HCT116 (cell line): ENCODE results near the gene NUFIP2. TPM values are rescaled to one million over a fixed set of nuclear protein-coding genes. Genes with fewer than 3 reads are reported as not detected.

Source experiments
- ATAC-seq: fragments of 200-7000 bp; cut with Tn5 transposase; 2 replicates; pipeline ENCODE4 v1.9.1; 2020; ENCODE audit warnings: mild to moderate bottlenecking, moderate library complexity
- BruUV-seq: library from RNA; stranded (reverse); fragments of 400-500 nt; replicated peaks from 2 replicates; lab custom pipeline; 2021; lab: Mats Ljungman, UMichigan
- CTCF ChIA-PET: fragments of 300-600 bp; sonication (Branson Sonifier 250); formaldehyde crosslinking; loops from one replicate; lab custom pipeline; 2021; ENCODE audit warnings: antibody characterized with exemption; lab: Charles Lee
- POLR2A ChIA-PET: fragments of 300-600, 350-600 bp; sonication (Branson Sonifier 250); formaldehyde crosslinking; loops from one replicate; lab custom pipeline; 2021; ENCODE audit warnings: antibody characterized with exemption; lab: Charles Lee
- RAD21 ChIA-PET, 2 experiments: fragments of 300-600 bp; sonication (Branson Sonifier 250); formaldehyde crosslinking; loops; one replicate each; lab custom pipeline; 2023; ENCODE audit warnings: low total read pairs in 2 of 2; ENCODE audit not compliant: uncharacterized antibody in 2 of 2, unreplicated experiment in 2 of 2, low non-redundant PET in 1 of 2; lab: Charles Lee
- DNase-seq: peaks from one replicate; pipeline ENCODE4 v3.0.0-alpha.2; 2010; ENCODE audit warnings: low read depth, low spot score
- H2AFZ ChIP-seq: fragments of 200-600 bp; shearing (Covaris generic), sonication (generic); 2 replicates; pipeline ENCODE4 v1.6.1; 2017; ENCODE audit warnings: low read depth, mixed run types, mixed read lengths, antibody characterized with exemption, low read length; ENCODE audit not compliant: poor library complexity, severe bottlenecking
- H3K27ac ChIP-seq: 2 replicates; pipeline ENCODE4 v1.5.1; 2012; ENCODE audit warnings: low read depth, low read length
- H3K27me3 ChIP-seq: fragments of 200-600 bp; sonication (generic); 2 replicates; pipeline ENCODE4 v1.6.1; 2016; ENCODE audit warnings: mixed run types, low read length, mixed read lengths; ENCODE audit not compliant: insufficient read depth
- H3K36me3 ChIP-seq, 2 experiments: fragments of 200-500 bp in 1 of 2; fragments of 200-600 bp in 1 of 2; sonication (Bioruptor generic) in 1 of 2; sonication (generic) in 1 of 2; 2 replicates each; pipeline versions ENCODE4 v1.5.1 to v1.6.1; 2014 to 2016; ENCODE audit warnings: low read length in 2 of 2, inconsistent platforms in 1 of 2, mixed read lengths in 1 of 2, mixed run types in 1 of 2; ENCODE audit not compliant: insufficient read depth in 2 of 2, control insufficient read depth in 1 of 2
- H3K4me1 ChIP-seq, 2 experiments: fragments of 200-600 bp in 1 of 2; sonication (generic) in 1 of 2; 2 replicates each; pipeline versions ENCODE4 v1.5.1 to v1.6.1; 2012 to 2017; ENCODE audit warnings: low read length in 2 of 2, inconsistent platforms in 1 of 2, mild to moderate bottlenecking in 1 of 2, mixed read lengths in 1 of 2, mixed run types in 1 of 2, moderate library complexity in 1 of 2; ENCODE audit not compliant: insufficient read depth in 2 of 2, control insufficient read depth in 1 of 2
- H3K4me2 ChIP-seq: fragments of 200-600 bp; sonication (generic); 2 replicates; pipeline ENCODE4 v1.6.1; 2017; ENCODE audit warnings: mixed run types, low read length, mixed read lengths
- H3K4me3 ChIP-seq, 2 experiments: fragments of 200-600 bp in 1 of 2; sonication (generic) in 1 of 2; replicated peaks in 1 of 2; 2 replicates each; pipeline ENCODE4 v1.5.1; 2011 to 2016; ENCODE audit warnings: low read length in 2 of 2, control low read depth in 1 of 2, low read depth in 1 of 2, mild to moderate bottlenecking in 1 of 2, mixed read lengths in 1 of 2, mixed run types in 1 of 2
- H3K79me2 ChIP-seq: fragments of 200-600 bp; sonication (generic); 2 replicates; pipeline ENCODE4 v1.6.1; 2017; ENCODE audit warnings: mild to moderate bottlenecking, mixed run types, low read length, moderate library complexity, mixed read lengths; ENCODE audit not compliant: insufficient read depth
- H3K9ac ChIP-seq: fragments of 200-600 bp; sonication (generic); 2 replicates; pipeline ENCODE4 v1.6.1; 2016; ENCODE audit warnings: low read length, mixed read lengths
- H3K9me2 ChIP-seq: fragments of 200-600 bp; sonication (generic), shearing (Covaris generic); 2 replicates; pipeline ENCODE4 v1.6.1; 2017; ENCODE audit warnings: mixed run types, mild to moderate bottlenecking, moderate library complexity; ENCODE audit not compliant: insufficient read depth
- H3K9me3 ChIP-seq, 2 experiments: fragments of 200-500 bp in 1 of 2; fragments of 200-600 bp in 1 of 2; sonication (Bioruptor generic) in 1 of 2; sonication (generic) in 1 of 2; 2 replicates each; pipeline ENCODE4 v1.6.1; 2014 to 2017; ENCODE audit warnings: low read length in 2 of 2, mixed read lengths in 2 of 2, inconsistent platforms in 1 of 2, low read depth in 1 of 2, mild to moderate bottlenecking in 1 of 2, mixed run types in 1 of 2, moderate library complexity in 1 of 2; ENCODE audit not compliant: control insufficient read depth in 1 of 2, insufficient read depth in 1 of 2
- H4K20me1 ChIP-seq: fragments of 200-600 bp; sonication (generic), shearing (Covaris generic); 2 replicates; pipeline ENCODE4 v1.6.1; 2017; ENCODE audit warnings: mixed run types, mild to moderate bottlenecking, moderate library complexity; ENCODE audit not compliant: insufficient read depth
- ATF3 ChIP-seq: IDR thresholded peaks from 2 replicates; pipeline ENCODE4 v1.6.1; 2012
- CBX3 ChIP-seq: IDR thresholded peaks from 2 replicates; pipeline ENCODE4 v1.6.1; 2012; ENCODE audit warnings: low read depth
- CEBPB ChIP-seq: IDR thresholded peaks from 2 replicates; pipeline ENCODE4 v1.6.1; 2012; ENCODE audit warnings: low read depth
- CTCF ChIP-seq, 3 experiments: fragments of 200-600 bp in 1 of 3; sonication (generic) in 1 of 3; IDR thresholded peaks in 2 of 3; conservative IDR thresholded peaks in 1 of 3; 2 replicates each; pipeline ENCODE4 v1.5.1; 2012 to 2017; ENCODE audit warnings: low read depth in 2 of 3, low read length in 2 of 3, antibody characterized with exemption in 1 of 3, borderline replicate concordance in 1 of 3, control low read depth in 1 of 3, mild to moderate bottlenecking in 1 of 3, mixed read lengths in 1 of 3, mixed run types in 1 of 3, moderate library complexity in 1 of 3; ENCODE audit not compliant: insufficient read depth in 1 of 3
- EGR1 ChIP-seq: IDR thresholded peaks from 2 replicates; pipeline ENCODE4 v1.6.1; 2012; ENCODE audit warnings: low read depth
- ELF1 ChIP-seq: IDR thresholded peaks from 2 replicates; pipeline ENCODE4 v1.6.1; 2012; ENCODE audit warnings: low read depth, borderline replicate concordance
- EZH2 ChIP-seq: fragments of 200-600 bp; sonication (generic); IDR thresholded peaks from 2 replicates; pipeline ENCODE4 v1.6.1; 2017; ENCODE audit warnings: antibody characterized with exemption, mixed run types
- EZH2phosphoT487 ChIP-seq: fragments of 200-600 bp; IDR thresholded peaks from 2 replicates; pipeline ENCODE4 v1.6.1; 2018; ENCODE audit warnings: antibody characterized with exemption, borderline replicate concordance
- FOSL1 ChIP-seq: IDR thresholded peaks from 2 replicates; pipeline ENCODE4 v1.6.1; 2012; ENCODE audit warnings: low read depth
- JUND ChIP-seq: IDR thresholded peaks from 2 replicates; pipeline ENCODE4 v1.6.1; 2012
- POLR2A ChIP-seq: IDR thresholded peaks from 2 replicates; pipeline ENCODE4 v1.7.0; 2011; ENCODE audit warnings: borderline replicate concordance; ENCODE audit not compliant: insufficient read depth, insufficient read length; ENCODE audit errors: extremely low read depth
- POLR2AphosphoS5 ChIP-seq: IDR thresholded peaks from 2 replicates; pipeline ENCODE4 v1.6.1; 2011; ENCODE audit warnings: mild to moderate bottlenecking, low read depth, low read length, moderate library complexity
- RAD21 ChIP-seq: IDR thresholded peaks from 2 replicates; pipeline ENCODE4 v1.6.1; 2012; ENCODE audit warnings: low read depth, mild to moderate bottlenecking
- REST ChIP-seq: IDR thresholded peaks from 2 replicates; pipeline ENCODE4 v1.6.1; 2012; ENCODE audit warnings: low read depth
- SIN3A ChIP-seq: IDR thresholded peaks from 2 replicates; pipeline ENCODE4 v1.6.1; 2012; ENCODE audit warnings: low read depth
- TCF7L2 ChIP-seq: IDR thresholded peaks from 2 replicates; pipeline ENCODE4 v1.7.0; 2011; ENCODE audit warnings: borderline replicate concordance, inconsistent platforms; ENCODE audit not compliant: insufficient read depth, insufficient read length; ENCODE audit errors: extremely low read depth
- YY1 ChIP-seq: IDR thresholded peaks from 2 replicates; pipeline ENCODE4 v1.6.1; 2011; ENCODE audit warnings: low read length, low read depth, moderate library complexity, mild to moderate bottlenecking; ENCODE audit not compliant: insufficient replicate concordance; ENCODE audit errors: extremely low read depth
- ZBTB33 ChIP-seq: IDR thresholded peaks from 2 replicates; pipeline ENCODE4 v1.6.1; 2011; ENCODE audit warnings: mild to moderate bottlenecking, low read length, moderate library complexity; ENCODE audit not compliant: insufficient replicate concordance; ENCODE audit errors: extremely low read depth
- ZFX ChIP-seq: fragments of 450-650 bp; IDR thresholded peaks from 2 replicates; pipeline ENCODE4 v1.6.1; 2017
- ZNF274 ChIP-seq: fragments of 200-500 bp; sonication (Bioruptor generic); IDR thresholded peaks from 2 replicates; pipeline ENCODE4 v1.6.1; 2014; ENCODE audit warnings: mild to moderate bottlenecking, low read depth, low read length, inconsistent platforms
- intact Hi-C: fragments of 100-400 bp; cut with micrococcal nuclease; formaldehyde crosslinking; loops from 2 replicates; pipeline ENCODE4 v1.10.0; 2022
- total RNA-seq: library from RNA; stranded (reverse); gene quantifications from one replicate; pipeline ENCODE4 v1.2.1, GENCODE V29; 2021; ENCODE audit not compliant: unreplicated experiment

Gene NUFIP2
- total RNA-seq, 1 experiment from 2014 or later, result 66.5 TPM

- peak overlapping the region; percentile 43; the same call in 1 of the 2 replicates for H3K9ac ChIP-seq
- H3K4me1 ChIP-seq, result peaks cover 21 to 43% of the 10 kb centered on the region in 2 experiments
- POLR2A ChIA-PET, result interaction anchor here (1.1 to 1.7 kb wide), 2 partner anchors 10 to 53 kb away, joined by 5 to 6 read pairs; partner anchors contain the start of gene NUFIP2
- no peaks in the 10 kb centered on the region for H3K9me3 ChIP-seq
- H3K4me2 ChIP-seq, result peak overlapping the region; percentile 68
- H2AFZ ChIP-seq, result no peak overlapping the region
- no TSS peak for BruUV-seq
- peak overlapping the region in 1 of 2 experiments; percentile 10; a peak in 1 of 4 replicates for H3K4me3 ChIP-seq
- H3K27me3 ChIP-seq, result no peaks in the 10 kb centered on the region
- no peaks in the 10 kb centered on the region for H3K9me2 ChIP-seq
- CTCF ChIA-PET, result interaction anchor here (0.6 to 2.1 kb wide), 7 partner anchors 11 to 130 kb away, joined by 3 to 9 read pairs (median 6); partner anchors contain the start of gene MYO18A
- DNase-seq (no peak), ATAC-seq (no peak)
- peak overlapping the region; percentile 72; the same call in 1 of the 2 replicates for H3K27ac ChIP-seq
- intact Hi-C loops, result no loop called here
- H4K20me1 ChIP-seq, result peaks cover 7% of the 10 kb centered on the region; the same call in 1 of the 2 replicates
- H3K36me3 ChIP-seq, result peaks cover 0 to 15% of the 10 kb centered on the region in 2 experiments; a peak in 3 of 4 replicates
- RAD21 ChIA-PET, result no interaction called here
- peaks cover 71% of the 10 kb centered on the region for H3K79me2 ChIP-seq
- no peak for TF ChIP-seq POLR2A
- TF ChIP-seq TCF7L2, result no peak
- TF ChIP-seq YY1, result no peak
- TF ChIP-seq FOSL1, result no peak
- TF ChIP-seq REST, result no peak
- TF ChIP-seq EGR1, result no peak
- TF ChIP-seq ZBTB33, result no peak
- no peak for TF ChIP-seq POLR2AphosphoS5
- no peak for TF ChIP-seq CTCF (IDR thresholded peaks at IDR 0.05 in 2 of 3, conservative IDR thresholded peaks at IDR 0.05 in 1 of 3; ENCODE audit: borderline replicate concordance in 1 of 3, insufficient read depth in 1 of 3, low read depth in 2 of 3, low read length in 2 of 3)
- TF ChIP-seq CEBPB, result no peak
- TF ChIP-seq ELF1, result no peak
- no peak for TF ChIP-seq CBX3
- no peak for TF ChIP-seq ZNF274
- no peak for TF ChIP-seq ATF3
- TF ChIP-seq SIN3A, result no peak; the same call in 1 of the 2 replicates
- no peak for TF ChIP-seq EZH2phosphoT487
- no peak for TF ChIP-seq ZFX
- no peak for TF ChIP-seq EZH2
- no peak for TF ChIP-seq RAD21
- TF ChIP-seq JUND, result no peak
Measured at GRCh38 chr17:29240477-29240876, 53.5 kb downstream of the NUFIP2 start.
